ENCODE results near the gene DNAJC4.
"Not testable (repeated sequence)": the region's sequence is repeated elsewhere in the genome, so short reads cannot be mapped to it uniquely, and the experiment has no call there.

The DNAJC4 gene

DNA sequence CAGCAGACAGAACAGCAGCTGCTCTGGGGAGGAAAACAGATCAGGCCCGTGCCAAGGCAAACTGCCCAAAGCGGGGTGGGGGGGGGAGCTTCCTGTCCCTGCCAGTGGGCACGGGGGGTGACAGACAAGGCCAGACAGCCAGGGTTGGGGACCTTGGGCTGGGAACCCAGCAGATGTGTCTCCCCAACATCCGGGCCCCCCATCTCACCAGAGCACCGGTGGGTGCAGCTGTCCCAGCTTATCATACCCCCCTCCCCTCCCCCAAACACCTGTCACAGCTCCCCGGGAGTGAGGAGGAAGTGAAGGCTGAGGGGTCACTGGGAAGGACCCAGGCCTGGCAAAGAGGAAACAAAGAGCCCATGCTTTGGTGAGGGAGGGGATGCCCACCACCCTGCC, 15.1 kb downstream of the DNAJC4 start:
- H3K4me3 Mint-ChIP-seq = peak overlapping the region; percentile 95
- peaks cover 20% of the 10 kb centered on the region for H3K4me1 Mint-ChIP-seq
- no peak overlapping the region for H3K27ac Mint-ChIP-seq
- no peaks in the 10 kb centered on the region for H3K27me3 Mint-ChIP-seq
- no peaks in the 10 kb centered on the region for H3K9me3 Mint-ChIP-seq
- H3K36me3 Mint-ChIP-seq = no peaks in the 10 kb centered on the region

DNA sequence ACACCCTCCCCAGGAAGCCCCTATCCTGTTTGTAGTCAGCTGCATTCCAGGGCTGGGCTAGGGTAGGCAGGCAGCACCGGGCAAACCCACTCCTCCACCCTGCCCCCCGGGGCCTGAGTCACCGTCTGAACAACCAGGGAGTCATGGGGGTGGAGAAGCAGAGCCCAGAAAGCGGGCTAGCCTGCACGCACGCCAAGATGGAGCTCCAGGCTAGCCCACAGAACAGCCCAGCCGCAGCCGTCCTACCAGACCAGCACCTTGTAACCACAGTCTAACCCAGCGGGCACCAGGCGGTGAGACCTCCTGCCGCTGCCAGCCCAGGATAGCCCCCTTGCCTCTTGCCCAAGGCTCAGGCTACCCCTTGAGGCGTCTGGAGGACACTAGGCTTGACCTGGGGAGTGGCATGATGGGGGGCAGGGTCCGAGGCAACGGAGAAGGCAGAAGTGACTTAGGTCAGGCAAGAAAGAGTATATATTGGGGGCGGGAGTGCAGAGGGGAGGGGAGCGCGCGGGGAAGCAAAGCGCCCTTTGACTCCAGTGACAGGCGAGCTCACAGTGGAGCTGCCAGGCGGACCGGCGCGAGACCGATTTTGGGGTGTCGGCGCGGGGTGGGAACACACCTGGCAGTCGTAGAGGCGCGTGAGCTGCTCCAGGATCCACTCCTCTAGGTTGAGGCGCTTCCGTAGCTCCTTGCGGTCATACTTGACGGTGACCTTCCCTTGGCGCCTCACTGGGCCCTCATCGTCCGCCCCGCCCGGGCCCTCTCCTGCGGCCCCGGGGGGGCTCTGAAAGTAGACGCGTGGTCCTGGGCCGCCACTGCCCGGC, 15.7 kb downstream of the DNAJC4 start:
- Mint-ChIP-seq H3K9me3 (no peaks in the 10 kb centered on the region), H3K4me1 (peaks cover 17% of the 10 kb centered on the region), H3K27me3 (no peaks in the 10 kb centered on the region), H3K27ac (peak overlapping the region; percentile 97), H3K4me3 (peak overlapping the region; percentile 95), H3K36me3 (no peaks in the 10 kb centered on the region)

DNA sequence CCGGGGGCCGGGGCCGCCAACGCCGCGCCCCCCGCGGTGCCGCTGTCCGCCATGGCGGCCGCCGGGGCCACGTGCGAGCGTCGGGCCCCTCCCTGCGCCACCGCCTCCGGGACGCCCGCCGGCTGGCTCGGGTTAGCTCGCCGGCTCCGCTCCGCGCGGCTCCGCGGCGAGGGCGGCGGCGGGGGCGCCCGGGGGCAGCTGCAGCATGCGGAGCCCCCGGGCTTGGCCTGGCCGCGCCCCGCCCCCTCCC, 16.2 kb downstream of the DNAJC4 start:
- H3K36me3 Mint-ChIP-seq, H3K9me3 Mint-ChIP-seq, H3K27me3 Mint-ChIP-seq, H3K27ac Mint-ChIP-seq: not testable (repeated sequence)
- Mint-ChIP-seq H3K4me1 (peaks cover 17% of the 10 kb centered on the region), H3K4me3 (peak overlapping the region; percentile 87)

DNA sequence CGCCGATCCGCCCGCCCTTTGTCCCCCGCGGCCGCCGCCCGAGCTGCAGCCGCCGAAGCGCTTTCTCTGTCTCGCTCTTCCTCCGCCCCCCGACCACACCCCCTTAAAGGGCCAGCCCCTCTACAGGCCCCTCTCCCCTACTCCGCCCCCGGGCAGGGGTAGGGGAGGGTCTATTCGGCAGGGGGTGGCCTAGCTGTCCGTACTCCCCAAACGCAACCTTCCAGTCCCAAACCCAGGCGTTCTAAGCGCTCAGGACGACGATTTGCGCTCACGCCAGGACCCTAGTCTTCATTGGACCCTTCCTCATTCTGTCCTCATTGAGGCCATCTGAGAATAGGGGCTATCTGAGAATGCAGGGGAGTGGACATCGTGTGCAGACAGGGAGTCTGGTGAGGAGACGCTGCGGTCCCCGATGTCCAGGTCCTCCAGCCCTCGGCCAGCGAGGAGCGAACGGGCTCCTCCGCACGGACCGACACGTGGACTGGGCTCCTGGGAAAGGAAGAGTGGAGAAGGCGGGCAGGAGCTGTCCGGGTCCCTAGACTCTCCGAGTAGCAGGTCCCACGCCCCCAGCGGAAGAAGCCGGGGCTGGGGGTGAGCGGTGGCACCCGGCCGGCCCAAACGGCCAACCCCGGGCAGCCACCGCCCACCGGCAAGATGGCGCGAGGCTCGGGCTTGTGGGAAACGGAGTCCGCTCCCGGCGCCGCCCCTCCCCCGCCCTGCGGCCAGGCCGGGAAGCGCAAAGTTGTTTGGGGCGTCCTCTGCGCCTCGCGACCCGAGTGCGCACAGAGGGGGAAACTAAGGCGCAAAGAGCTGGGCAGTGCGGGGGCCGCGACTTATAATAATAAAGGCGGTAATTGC, 16.8 kb downstream of the DNAJC4 start, which contains the start of gene PPP1R14B:
Gene PPP1R14B (minus strand): TSS at position 73 of the 858 bp plus-strand sequence. CDS start 270 bp downstream, outside the sequence.
- Mint-ChIP-seq H3K4me1 (peaks cover 22% of the 10 kb centered on the region), H3K27ac (peak within 1 kb of the TSS; percentile 97), H3K4me3 (peak within 1 kb of the TSS; percentile 95), H3K9me3 (no peaks in the 10 kb centered on the region), H3K27me3 (no peaks in the 10 kb centered on the region), H3K36me3 (no peaks in the 10 kb centered on the region)

DNA sequence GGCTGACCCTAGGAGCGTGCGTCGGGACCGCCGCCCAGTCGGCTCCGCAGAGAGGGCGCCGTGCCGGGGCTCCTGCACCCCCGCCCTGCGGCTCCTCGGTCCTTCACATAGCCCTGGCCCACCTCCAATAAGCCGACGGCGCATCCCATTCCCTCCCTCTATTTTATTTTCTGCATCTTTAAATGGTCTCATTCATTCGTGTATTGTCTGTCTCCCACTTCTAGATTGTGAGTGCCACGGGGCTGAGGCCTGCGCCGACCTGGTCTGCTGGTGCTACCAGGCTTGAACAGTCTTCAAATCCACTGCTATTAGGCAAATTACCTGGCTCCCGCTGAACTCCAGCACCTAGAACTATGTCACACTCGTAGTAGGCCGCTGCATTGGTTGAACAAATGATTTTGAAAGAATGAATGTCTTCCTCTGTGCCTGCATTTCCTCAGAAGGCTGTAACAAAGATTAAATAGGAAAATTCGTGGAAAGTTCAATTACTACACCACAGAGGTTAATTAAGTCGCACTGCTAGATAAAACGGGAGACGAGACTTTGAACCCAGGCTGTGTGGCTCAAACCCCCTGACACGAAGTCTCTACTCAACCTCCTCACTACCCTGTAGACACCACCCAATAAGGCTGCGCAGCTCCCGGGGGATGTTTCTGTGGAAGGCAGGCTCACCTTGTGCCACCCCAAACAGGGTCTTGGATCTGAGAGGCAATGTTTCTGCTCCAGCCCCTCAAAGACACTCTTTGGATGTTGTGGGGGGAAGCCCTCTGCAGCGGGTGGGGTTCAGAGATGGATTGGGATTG, 17.6 kb downstream of the DNAJC4 start:
- H3K4me1 Mint-ChIP-seq = peaks cover 17% of the 10 kb centered on the region
- no peak overlapping the region for H3K27ac Mint-ChIP-seq
- H3K4me3 Mint-ChIP-seq = peak overlapping the region; percentile 80
- H3K27me3 Mint-ChIP-seq = no peaks in the 10 kb centered on the region
- no peaks in the 10 kb centered on the region for H3K36me3 Mint-ChIP-seq
- no peaks in the 10 kb centered on the region for H3K9me3 Mint-ChIP-seq

DNA sequence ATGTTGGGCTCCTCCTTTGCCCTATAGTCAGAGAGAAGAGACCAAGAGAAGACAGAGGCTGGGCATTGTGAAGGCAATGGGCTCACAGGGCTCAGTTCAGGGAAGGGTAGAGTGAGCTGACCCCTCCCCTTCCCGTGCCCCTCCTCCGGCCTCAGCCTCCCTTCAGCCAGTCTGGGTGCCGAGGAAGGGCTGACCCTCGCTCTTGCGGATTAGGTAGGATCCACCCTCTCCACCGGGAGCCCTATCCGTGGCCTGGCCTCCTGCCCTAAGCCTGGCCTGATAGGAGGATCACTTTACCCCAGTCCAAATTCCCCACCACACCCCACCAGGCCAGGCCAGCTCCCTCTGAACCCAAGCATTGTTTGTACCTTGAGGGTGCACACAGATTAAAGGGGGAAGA, 18.2 kb downstream of the DNAJC4 start:
- Mint-ChIP-seq H3K36me3 (no peaks in the 10 kb centered on the region), H3K9me3 (no peaks in the 10 kb centered on the region), H3K4me3 (no peak overlapping the region), H3K27ac (no peak overlapping the region), H3K27me3 (no peaks in the 10 kb centered on the region), H3K4me1 (peaks cover 10% of the 10 kb centered on the region)

DNA sequence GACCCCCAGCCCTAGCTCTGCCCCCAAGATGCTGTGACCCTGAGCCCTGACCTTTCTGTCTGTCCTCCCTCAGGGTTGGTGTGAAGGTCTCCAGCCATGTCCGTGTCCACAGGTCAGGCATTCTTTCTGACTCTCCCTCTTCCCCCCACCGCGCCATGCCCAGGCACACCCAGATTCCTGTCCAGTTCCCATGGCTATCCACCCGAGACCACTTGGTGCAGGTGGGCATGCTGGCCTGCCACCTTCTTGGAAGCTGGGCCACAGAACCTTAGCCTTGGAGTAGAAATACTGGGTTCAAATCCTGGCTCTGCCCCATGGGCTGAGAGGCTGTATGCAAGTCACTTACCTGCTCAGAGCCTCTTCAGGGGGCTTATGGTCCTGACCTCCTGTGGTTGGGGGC, 18.7 kb downstream of the DNAJC4 start:
- Mint-ChIP-seq H3K27ac (no peak overlapping the region), H3K4me3 (peak overlapping the region; percentile 15), H3K9me3 (no peaks in the 10 kb centered on the region), H3K4me1 (peaks cover 7% of the 10 kb centered on the region), H3K27me3 (no peaks in the 10 kb centered on the region), H3K36me3 (no peaks in the 10 kb centered on the region)

DNA sequence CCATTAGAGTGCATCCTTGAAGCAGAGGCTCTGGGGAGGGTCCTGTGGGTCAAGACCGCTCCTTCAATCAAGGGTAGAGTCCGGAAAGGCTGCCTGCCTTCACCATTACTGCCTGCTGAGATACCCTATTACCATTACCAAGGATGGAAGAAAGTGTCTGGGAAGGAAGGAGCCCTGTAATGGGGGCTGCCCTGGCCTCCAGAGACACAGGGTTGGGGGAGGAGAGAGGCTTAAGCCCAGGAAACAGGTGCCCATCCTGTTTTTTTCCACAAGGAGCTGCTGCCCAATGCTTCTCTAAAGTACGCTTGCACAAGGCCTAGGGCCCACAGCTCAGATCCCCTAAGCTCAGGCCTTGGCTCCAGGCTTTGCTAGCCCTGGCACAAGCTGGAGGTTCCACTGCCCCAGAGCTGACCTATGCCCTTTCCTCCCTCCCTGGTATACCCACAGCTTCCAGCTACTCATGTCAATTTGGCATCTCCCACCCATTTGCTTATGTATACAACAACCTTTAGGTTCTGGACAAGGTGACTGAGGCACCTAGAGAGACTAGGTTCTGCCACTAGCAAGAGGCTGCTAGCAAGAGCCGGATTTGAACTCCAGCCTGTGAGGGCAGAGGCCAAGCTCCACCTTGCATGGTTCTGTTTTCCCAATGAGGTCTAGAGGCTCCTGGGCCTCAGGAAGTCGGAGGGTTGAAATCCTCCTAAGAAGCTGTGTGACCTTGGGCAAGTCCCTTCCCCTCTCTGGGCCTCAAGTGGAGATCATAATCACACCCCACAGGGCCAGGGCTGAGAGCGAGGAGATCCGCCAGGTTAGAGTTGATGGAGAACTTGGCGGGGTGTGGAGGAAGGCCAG, 19.4 kb downstream of the DNAJC4 start:
- H3K36me3 Mint-ChIP-seq = no peaks in the 10 kb centered on the region
- no peaks in the 10 kb centered on the region for H3K9me3 Mint-ChIP-seq
- peak overlapping the region; percentile 21 for H3K4me3 Mint-ChIP-seq
- peaks cover 7% of the 10 kb centered on the region for H3K4me1 Mint-ChIP-seq
- H3K27ac Mint-ChIP-seq = peak overlapping the region; percentile 8
- no peaks in the 10 kb centered on the region for H3K27me3 Mint-ChIP-seq

DNA sequence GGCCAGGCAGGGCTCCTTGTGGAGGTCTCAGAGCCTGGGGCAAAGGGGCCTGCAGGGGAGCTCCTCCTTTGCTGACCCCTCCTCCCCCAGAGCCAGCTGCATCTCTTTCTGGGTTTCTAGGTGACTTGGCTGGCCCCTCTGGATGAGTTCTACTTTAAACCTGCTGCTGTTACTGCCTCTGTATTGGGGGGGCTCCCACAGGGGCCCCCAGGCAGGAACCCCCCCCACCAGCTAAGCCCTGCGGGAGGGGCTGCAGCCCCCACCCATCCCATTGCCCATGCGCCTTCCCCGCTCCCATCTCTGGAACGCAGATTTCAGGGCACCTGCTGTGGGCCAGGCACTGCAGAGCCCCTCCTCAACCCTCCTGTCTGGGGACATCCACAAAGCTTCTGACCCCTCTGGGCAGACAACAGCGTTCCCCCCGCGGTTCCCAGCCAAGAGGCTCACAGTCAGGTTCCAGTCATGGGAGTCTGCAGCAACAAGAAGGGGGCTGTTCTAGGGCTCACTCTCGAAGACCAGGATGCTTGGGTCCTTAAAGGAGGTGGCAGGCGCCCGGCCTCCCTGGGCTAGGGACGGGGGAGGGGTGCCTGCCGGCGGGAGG, 20.2 kb downstream of the DNAJC4 start:
- Mint-ChIP-seq H3K27ac (no peak overlapping the region), H3K27me3 (no peaks in the 10 kb centered on the region), H3K4me3 (peak overlapping the region; percentile 84), H3K4me1 (peaks cover 7% of the 10 kb centered on the region), H3K9me3 (no peaks in the 10 kb centered on the region), H3K36me3 (no peaks in the 10 kb centered on the region)

DNA sequence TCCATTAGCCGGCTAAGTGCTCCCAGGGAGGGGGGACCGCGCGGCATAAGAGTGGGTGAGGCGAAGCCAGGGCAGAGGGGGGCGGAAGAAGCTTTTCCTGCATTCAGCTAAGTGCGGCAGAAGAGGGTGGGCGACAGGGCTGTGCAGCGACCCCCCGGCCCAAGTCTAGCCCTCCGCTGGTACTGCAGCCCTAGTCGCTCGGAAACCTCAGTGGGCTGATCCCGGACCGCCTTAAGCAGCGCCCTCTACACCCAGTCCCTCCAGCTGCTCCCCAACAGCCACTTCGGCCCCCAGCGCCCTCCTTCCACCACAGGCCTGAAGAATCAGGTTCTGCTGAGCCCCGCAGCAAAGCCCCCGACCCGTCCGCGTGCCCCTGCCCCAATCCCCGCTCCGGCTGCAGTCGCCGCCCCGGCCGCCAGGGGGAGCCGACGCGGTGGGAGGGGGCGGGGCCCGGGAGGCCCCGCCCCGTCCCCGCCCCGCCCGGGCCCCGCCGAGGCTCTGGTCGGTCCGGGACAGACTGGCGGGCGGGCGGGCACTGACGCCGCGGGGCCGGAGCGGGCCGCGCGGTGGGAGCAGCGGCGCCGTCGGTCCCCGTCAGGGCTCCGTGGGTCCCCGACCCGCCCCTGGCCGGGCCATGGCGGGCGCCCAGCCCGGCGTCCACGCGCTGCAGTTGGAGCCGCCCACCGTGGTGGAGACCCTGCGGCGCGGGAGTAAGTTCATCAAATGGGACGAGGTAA, 20.8 kb downstream of the DNAJC4 start, which contains the start of gene PLCB3:
Gene PLCB3 (plus strand): TSS at position 515 of the 737 bp plus-strand sequence. CDS start 120 bp downstream, at position 635.
- H3K4me3 Mint-ChIP-seq = peak within 1 kb of the TSS; percentile 85
- H3K9me3 Mint-ChIP-seq = no peaks in the 10 kb centered on the region
- H3K27ac Mint-ChIP-seq = no peak within 1 kb of the TSS
- peaks cover 7% of the 10 kb centered on the region for H3K4me1 Mint-ChIP-seq
- no peaks in the 10 kb centered on the region for H3K36me3 Mint-ChIP-seq
- H3K27me3 Mint-ChIP-seq = no peaks in the 10 kb centered on the region

DNA sequence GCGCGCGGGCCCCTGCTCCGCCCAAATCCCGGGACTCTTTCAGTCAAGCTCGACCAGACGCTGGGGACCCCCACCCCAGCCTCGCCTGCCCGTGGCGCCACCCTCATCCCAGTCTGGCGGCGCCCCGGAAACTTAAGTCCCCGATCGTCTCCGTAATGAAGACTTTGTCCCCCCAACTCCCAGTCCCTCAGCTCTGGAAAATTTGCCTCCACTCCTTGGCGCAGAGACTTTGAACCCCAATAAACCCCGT, 21.3 kb downstream of the DNAJC4 start:
- H3K27me3 Mint-ChIP-seq = no peaks in the 10 kb centered on the region
- no peak overlapping the region for H3K27ac Mint-ChIP-seq
- H3K4me1 Mint-ChIP-seq = peaks cover 7% of the 10 kb centered on the region
- H3K9me3 Mint-ChIP-seq = no peaks in the 10 kb centered on the region
- H3K36me3 Mint-ChIP-seq = no peaks in the 10 kb centered on the region
- peak overlapping the region; percentile 85 for H3K4me3 Mint-ChIP-seq

DNA sequence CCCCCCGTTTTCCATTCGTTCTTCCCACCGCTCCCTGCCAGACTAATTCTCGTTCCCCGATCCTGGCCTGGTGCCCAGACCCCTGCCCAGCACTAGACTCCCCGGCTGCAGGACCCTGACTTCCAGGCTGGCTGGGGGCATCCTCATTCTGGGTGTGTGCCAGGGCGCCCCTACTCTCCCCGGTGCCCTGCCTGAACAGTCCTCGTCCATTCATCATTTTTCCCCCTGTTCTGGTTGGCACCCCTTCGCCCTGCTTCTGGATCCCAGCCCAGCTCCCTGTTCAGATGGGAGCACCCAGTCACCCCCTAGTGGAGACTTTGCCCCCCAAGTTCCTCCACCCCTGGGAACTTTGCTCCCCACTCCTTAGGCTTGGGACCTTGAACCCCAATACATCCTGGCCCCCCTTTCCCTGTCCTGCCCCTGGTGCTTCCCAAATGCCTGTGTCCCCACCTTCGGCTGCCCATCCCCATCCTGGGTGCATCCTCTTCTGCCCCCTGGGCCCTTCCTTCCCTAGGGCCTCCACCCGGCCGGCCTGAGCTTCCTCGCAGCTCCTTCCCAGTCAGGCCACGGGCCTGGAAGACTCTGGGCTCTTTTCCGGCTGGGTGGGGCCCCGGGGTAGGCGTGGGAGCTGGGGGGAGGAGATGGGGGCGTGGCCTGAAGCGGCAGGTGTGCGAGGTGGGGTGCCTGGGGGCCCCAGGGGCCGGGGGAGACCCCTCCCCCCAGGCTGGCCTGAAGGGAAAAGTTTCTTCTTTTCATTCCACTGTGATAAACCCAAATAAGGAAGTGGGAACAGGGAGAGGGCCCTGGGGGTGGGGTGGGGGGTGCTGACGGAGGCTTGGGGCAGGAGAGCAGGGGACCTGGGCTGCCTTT, 21.9 kb downstream of the DNAJC4 start:
- Mint-ChIP-seq H3K4me3 (peak overlapping the region; percentile 85), H3K36me3 (no peaks in the 10 kb centered on the region), H3K27ac (no peak overlapping the region), H3K27me3 (no peaks in the 10 kb centered on the region), H3K9me3 (no peaks in the 10 kb centered on the region), H3K4me1 (peaks cover 7% of the 10 kb centered on the region)

DNA sequence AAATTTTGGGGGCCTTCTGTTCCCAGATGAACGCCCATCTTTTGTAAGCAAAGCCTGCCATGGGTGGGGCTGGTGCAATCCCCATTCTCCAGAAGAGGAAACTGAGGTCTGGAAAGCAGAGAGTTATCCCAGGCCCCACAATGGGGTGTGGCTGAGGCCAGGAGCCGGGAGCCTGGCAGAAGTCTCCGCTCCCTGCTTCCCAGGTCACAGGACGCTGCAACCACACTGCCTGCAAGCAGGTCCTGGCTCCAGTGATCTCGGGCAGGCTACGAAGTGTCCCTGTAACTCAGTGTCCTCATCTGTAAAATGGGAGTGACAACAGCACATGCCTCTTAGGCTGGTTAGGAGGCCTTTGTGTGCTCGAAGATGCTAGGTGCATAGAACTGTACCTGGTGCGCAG, 22.7 kb downstream of the DNAJC4 start:
- Mint-ChIP-seq H3K27ac (no peak overlapping the region), H3K9me3 (no peaks in the 10 kb centered on the region), H3K4me1 (peaks cover 7% of the 10 kb centered on the region), H3K36me3 (no peaks in the 10 kb centered on the region), H3K4me3 (no peak overlapping the region), H3K27me3 (no peaks in the 10 kb centered on the region)

Measured in activated naive CD4-positive, alpha-beta T cell treated with anti-CD3 and anti-CD28 coated beads, Interleukin-2, amount 50 U/mL, for 24 hours (primary cell).